ENCODE results near the gene ACSS1.

Gene ACSS1

GRCh38 chr20:24979036-24979960 is 78.6 kb downstream of the ACSS1 start:
- no peak overlapping the region for H3K4me3 ChIP-seq (ENCODE audit: low read depth, low read length)
- no peak for TF ChIP-seq POLR2A (IDR thresholded peaks at IDR 0.05; ENCODE audit: extremely low read depth, insufficient read length)
- TF ChIP-seq, protein P1, sequence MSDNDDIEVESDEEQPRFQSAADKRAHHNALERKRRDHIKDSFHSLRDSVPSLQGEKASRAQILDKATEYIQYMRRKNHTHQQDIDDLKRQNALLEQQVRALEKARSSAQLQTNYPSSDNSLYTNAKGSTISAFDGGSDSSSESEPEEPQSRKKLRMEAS (IDR thresholded peaks at IDR 0.05; ENCODE audit: low read depth, low read length), result no peak
- no peak for TF ChIP-seq MYC (IDR thresholded peaks at IDR 0.05; ENCODE audit: low read depth, low read length)
- TF ChIP-seq CTCF (IDR thresholded peaks at IDR 0.05; ENCODE audit: low read depth, low read length), result no peak
- DNase-seq (ENCODE audit: low read depth), result no peak

GRCh38 chr20:24978513-24978912 is 79.4 kb downstream of the ACSS1 start:
- no peak overlapping the region for H3K4me3 ChIP-seq (ENCODE audit: low read depth, low read length)
- no peak for DNase-seq (ENCODE audit: low read depth)
- no peak for TF ChIP-seq POLR2A (IDR thresholded peaks at IDR 0.05; ENCODE audit: extremely low read depth, insufficient read length)
- TF ChIP-seq, protein P1 (IDR thresholded peaks at IDR 0.05; ENCODE audit: low read depth, low read length), result no peak
- no peak for TF ChIP-seq MYC (IDR thresholded peaks at IDR 0.05; ENCODE audit: low read depth, low read length)
- TF ChIP-seq CTCF (IDR thresholded peaks at IDR 0.05; ENCODE audit: low read depth, low read length), result no peak

DNA sequence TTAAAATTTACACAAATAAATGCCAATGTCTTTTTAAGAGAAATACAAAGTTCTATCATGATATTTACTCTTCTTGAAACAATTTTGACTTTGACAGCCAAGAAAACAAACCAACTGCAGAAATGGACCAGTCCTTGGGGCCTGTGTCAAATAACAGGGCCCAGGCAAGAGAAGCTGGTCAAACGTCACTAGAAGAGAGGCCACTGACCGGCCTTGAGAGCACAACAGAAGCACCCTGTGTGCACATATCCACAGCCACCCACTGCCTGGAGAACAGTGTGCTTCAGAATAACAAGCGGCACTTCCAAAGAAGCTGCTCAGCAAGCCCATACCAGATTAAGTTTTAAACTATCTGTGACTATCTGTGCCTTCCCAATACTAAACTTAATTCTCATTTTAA is 80.1 kb downstream of the ACSS1 start:
- no peak for DNase-seq (ENCODE audit: low read depth)
- TF ChIP-seq CTCF (IDR thresholded peaks at IDR 0.05; ENCODE audit: low read depth, low read length) (no peak), POLR2A (IDR thresholded peaks at IDR 0.05; ENCODE audit: extremely low read depth, insufficient read length) (no peak), MYC (IDR thresholded peaks at IDR 0.05; ENCODE audit: low read depth, low read length) (no peak)
- TF ChIP-seq, protein P1 (IDR thresholded peaks at IDR 0.05; ENCODE audit: low read depth, low read length), result no peak
- H3K4me3 ChIP-seq (ENCODE audit: low read depth, low read length), result no peak overlapping the region

GRCh38 chr20:24977336-24977735 is 80.6 kb downstream of the ACSS1 start:
- TF ChIP-seq CTCF (IDR thresholded peaks at IDR 0.05; ENCODE audit: low read depth, low read length) (no peak), POLR2A (IDR thresholded peaks at IDR 0.05; ENCODE audit: extremely low read depth, insufficient read length) (no peak), MYC (IDR thresholded peaks at IDR 0.05; ENCODE audit: low read depth, low read length) (no peak)
- TF ChIP-seq, protein P1 (IDR thresholded peaks at IDR 0.05; ENCODE audit: low read depth, low read length), result no peak
- DNase-seq (ENCODE audit: low read depth), result no peak
- H3K4me3 ChIP-seq (ENCODE audit: low read depth, low read length), result no peak overlapping the region

- TF ChIP-seq, protein P1 (IDR thresholded peaks at IDR 0.05; ENCODE audit: low read depth, low read length), result no peak
- TF ChIP-seq MYC (IDR thresholded peaks at IDR 0.05; ENCODE audit: low read depth, low read length) (no peak), CTCF (IDR thresholded peaks at IDR 0.05; ENCODE audit: low read depth, low read length) (no peak), POLR2A (IDR thresholded peaks at IDR 0.05; ENCODE audit: extremely low read depth, insufficient read length) (no peak)
- no peak overlapping the region for H3K4me3 ChIP-seq (ENCODE audit: low read depth, low read length)
- DNase-seq (ENCODE audit: low read depth), result no peak
These were observed 85.6 kb downstream of the ACSS1 start for GRCh38 chr20:24972341-24972740.
